Mammary epithelial cell (primary cell): ENCODE measurements around the gene POMC.
A peak's percentile ranks its signal among the peaks of the same experiment; 100 is the strongest.

Source experiments
- EZH2 ChIP-seq: IDR thresholded peaks from 2 replicates; pipeline ENCODE4 v1.6.1; 2012; ENCODE audit warnings: low read length, inconsistent platforms, borderline replicate concordance
- TF ChIP-seq, protein P1 (sequence below), 2 donors: IDR thresholded peaks in 1 of 2; conservative IDR thresholded peaks in 1 of 2; 2 replicates each; pipeline ENCODE4 v1.5.1; 2011 to 2012; ENCODE audit warnings: inconsistent platforms in 2 of 2, low read length in 2 of 2, mild to moderate bottlenecking in 2 of 2, control low read depth in 1 of 2, low read depth in 1 of 2; ENCODE audit not compliant: insufficient read depth in 1 of 2; ENCODE audit errors: extremely low read depth in 1 of 2

DNA sequence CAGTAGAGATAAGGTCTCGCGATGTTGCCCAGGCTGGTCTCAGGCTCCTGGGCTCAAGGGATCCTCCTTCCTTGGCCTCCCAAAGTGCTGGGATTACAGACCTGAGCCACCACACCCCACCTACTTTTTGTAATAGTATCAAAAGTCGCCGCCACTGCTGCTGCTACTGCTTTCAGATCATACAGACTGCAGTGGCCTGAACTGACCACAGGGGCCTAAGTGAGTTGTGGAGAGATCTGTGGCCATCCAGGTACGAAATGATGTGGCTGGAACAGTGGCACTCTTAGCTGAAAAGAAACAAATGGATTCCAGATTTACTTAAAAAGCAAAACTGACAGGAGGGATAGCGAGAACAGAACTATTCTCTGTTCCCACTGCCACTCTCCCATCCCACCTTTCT, 32.9 kb upstream of the POMC start:
- TF ChIP-seq, protein P1, sequence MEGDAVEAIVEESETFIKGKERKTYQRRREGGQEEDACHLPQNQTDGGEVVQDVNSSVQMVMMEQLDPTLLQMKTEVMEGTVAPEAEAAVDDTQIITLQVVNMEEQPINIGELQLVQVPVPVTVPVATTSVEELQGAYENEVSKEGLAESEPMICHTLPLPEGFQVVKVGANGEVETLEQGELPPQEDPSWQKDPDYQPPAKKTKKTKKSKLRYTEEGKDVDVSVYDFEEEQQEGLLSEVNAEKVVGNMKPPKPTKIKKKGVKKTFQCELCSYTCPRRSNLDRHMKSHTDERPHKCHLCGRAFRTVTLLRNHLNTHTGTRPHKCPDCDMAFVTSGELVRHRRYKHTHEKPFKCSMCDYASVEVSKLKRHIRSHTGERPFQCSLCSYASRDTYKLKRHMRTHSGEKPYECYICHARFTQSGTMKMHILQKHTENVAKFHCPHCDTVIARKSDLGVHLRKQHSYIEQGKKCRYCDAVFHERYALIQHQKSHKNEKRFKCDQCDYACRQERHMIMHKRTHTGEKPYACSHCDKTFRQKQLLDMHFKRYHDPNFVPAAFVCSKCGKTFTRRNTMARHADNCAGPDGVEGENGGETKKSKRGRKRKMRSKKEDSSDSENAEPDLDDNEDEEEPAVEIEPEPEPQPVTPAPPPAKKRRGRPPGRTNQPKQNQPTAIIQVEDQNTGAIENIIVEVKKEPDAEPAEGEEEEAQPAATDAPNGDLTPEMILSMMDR (conservative IDR thresholded peaks at IDR 0.05 in 1 of 2, IDR thresholded peaks at IDR 0.05 in 1 of 2; ENCODE audit: extremely low read depth in 1 of 2, insufficient read depth in 1 of 2, low read depth in 1 of 2, low read length in 2 of 2), result peak in 1 of 2 donors; percentile 29
- TF ChIP-seq EZH2, result no peak
